GM10266 (cell line): ENCODE data around the gene TCF7L2.

Source experiments
- DNase-seq: peaks from one replicate; pipeline ENCODE4 v3.0.0; 2012; ENCODE audit errors: extremely low spot score
- TF ChIP-seq, protein P1 (sequence below): IDR thresholded peaks from 2 replicates; pipeline ENCODE4 v1.5.1; 2012; ENCODE audit warnings: mild to moderate bottlenecking, low read depth; ENCODE audit not compliant: control insufficient read depth, insufficient read depth; ENCODE audit errors: missing control alignments

The TCF7L2 gene

DNA sequence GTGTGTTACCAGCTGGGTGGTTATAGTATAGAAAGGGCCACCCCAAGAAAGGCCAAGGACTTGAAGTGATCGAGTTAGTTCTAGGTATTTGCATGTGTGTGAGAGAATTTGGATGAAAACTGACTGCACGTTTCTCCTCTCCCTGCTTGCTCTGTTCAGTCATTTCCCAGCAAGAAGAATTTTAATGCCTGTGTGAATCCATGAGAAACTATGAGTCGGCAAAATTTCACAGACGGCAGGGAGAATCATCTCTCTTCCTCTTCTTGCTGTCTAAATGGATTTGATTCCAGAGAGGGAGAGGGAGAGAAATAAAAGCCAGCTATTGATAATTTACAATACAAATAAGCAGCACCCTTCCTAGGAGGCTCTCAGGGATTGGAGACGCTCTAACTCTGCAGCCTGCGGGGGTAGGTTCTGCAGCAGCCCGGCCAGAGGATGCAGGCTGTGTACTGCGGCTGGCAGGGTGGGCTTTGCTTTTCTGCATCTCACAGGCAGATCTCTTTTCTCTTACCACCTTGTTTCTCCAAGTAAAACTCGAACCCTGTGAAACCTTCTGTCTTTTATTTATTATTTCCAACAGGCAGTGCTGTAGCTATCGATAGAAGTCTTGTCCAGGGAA lies 183.6 kb downstream of the TCF7L2 start:
- no peak for DNase-seq
- TF ChIP-seq, protein P1, sequence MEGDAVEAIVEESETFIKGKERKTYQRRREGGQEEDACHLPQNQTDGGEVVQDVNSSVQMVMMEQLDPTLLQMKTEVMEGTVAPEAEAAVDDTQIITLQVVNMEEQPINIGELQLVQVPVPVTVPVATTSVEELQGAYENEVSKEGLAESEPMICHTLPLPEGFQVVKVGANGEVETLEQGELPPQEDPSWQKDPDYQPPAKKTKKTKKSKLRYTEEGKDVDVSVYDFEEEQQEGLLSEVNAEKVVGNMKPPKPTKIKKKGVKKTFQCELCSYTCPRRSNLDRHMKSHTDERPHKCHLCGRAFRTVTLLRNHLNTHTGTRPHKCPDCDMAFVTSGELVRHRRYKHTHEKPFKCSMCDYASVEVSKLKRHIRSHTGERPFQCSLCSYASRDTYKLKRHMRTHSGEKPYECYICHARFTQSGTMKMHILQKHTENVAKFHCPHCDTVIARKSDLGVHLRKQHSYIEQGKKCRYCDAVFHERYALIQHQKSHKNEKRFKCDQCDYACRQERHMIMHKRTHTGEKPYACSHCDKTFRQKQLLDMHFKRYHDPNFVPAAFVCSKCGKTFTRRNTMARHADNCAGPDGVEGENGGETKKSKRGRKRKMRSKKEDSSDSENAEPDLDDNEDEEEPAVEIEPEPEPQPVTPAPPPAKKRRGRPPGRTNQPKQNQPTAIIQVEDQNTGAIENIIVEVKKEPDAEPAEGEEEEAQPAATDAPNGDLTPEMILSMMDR: no peak

DNA sequence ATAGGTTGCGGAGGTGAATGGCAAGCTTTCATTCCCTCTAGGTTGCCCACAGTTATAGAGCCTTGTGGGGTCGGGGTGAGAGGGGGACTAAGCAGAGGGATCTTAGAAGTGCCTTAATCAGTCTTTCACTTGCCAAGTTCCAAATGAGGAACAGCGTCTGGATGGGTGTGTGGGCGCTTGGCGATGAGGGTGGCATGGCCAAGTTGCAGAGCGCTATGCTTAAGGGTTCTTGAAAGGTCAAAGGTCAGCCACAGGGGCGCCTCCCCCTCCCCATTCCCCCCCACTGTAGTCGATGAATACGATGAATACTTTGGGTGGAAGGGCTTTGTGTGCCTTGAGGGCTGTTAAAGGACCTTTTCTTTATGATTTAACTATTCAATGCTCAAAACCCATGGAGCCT lies 185.0 kb downstream of the TCF7L2 start:
- no peak for DNase-seq

DNA sequence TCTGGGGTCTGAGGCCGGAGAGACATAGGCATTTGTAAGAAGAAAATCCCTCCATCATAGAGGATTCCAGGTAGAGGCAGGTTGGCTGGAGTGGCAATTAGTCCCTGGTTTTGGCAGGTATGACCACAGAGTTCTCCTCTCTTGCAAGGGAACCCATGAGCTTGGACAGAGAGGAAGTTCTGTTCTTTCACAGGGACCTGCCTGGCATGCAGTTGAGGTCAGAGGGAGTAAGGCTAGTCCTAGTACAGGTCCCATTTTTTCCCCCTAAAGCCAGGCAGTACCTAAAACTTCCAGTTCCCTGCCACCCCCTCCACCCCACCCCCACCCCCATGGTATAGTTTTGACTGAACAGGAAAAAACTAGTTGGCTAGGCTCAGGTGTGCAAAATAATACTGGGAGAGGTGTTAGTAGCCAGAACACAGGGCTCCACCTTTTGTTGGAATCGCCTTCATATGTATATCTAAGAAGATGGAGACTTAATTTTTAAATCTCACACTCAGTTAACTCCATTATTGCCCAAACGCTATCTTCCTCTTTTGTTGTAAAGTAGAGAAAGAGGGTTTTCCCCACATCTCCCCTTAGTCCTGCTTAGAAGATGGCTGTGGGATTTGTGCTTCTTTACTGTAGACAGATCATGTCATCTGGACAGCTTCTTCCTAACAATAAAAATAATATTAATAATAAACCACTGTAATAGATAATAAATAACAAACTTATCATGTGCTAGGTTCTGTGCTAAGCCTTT lies 188.1 kb downstream of the TCF7L2 start:
- TF ChIP-seq, protein P1: no peak
- DNase-seq: no peak

More for the DNA sequence above, 185.0 kb downstream of the TCF7L2 start:
- TF ChIP-seq, protein P1: no peak

DNA sequence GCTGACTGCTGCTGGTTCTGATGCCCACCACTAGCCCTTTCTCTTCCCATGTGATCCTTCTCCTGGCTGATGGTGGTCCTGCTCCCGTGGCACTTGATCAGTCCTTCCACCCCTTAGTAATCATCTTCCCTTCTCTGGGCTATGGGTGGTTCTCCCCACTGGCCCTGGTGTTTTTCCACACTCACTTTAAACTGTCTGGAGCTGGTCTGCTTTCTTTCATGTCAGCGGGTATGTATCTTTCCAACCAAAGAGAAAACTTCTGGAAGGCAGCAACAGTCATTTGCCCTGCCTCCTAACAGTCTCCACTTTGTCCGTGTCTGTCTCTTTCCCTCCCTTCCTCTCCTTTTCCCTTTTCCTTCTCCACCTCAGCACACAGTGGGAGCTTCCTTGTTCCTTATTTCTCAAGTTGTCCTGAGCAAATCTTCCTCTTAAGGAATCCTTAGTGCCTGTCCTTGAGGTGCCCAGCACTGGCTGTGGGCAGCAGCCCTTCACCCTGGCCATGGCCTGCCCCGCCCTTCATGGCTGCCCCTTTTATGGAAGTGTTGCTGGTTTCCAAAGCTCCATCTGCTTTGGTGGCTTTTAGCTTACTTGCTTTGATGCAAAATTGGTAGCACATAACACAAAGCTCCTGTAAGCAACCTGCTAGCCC lies 189.0 kb downstream of the TCF7L2 start:
- TF ChIP-seq, protein P1: no peak
- DNase-seq: no peak

DNA sequence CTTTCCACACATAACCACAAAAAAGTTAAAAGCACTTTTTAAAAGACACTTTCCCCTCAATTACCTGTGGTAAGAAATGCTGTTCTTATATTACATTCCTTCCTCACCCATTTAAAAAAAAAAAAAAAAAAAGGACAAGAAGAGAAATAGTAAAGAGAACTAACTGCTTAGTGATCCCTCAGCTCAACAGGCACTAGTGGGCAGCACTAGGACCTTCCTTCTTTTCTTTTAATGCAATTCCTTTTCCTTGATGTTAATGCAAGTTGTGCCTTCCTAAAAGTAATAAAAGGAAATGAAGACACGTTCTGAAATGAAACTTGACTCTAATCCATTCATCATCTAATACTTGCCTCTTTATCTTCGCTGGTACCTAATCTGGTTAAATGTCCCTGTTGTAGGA lies 189.7 kb downstream of the TCF7L2 start:
- TF ChIP-seq, protein P1: no peak
- no peak for DNase-seq

DNA sequence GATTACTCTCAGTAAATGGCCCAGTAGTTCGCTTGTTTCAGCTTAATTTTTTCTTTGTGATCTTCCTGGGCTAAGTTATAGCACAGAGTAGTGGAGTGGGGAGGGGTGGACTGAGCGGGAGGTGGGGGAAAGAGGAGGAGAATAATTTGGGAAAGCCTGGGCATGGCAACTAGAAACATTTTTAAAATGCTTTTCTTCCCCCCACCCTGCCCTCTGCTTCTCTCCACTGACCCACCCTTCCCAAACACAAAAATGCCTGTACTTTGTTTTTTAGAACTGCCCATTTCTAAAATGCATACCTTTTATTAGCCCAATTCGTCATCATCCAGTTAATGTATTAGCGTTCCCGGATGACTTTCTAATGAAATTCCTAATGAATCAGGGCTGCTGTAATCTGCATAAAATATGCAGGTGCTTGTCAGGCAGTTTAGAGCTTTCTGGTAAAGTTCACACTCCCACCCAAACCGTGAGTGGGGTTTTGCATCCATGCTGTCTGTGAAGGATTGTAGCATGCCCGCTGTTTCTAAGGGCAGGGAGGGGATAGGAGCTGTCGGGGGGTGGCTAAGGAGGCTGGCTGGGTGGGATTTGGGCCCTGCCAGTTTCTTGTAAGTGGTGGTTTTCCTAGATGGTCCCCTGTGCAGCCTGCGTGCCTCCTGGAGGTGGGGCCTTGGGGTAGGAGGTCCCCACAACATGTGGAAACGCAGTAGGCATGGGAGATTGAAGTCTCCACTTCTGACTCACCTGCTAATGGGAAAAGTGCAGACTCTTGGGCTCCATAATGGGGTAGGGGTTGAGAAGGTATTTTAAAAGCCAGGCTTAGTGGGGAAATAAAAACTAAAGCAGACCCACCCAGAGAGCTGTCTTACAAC lies 190.3 kb downstream of the TCF7L2 start:
- DNase-seq: no peak
- TF ChIP-seq, protein P1: no peak
